HG03354 (cell line): ENCODE measurements around the gene TENM4.
A peak's percentile ranks its signal among the peaks of the same experiment; 100 is the strongest.

ENCODE experiments used
- ATAC-seq: cut with Tn5 transposase; IDR thresholded peaks from one replicate; pipeline ENCODE4 v1.9.1; 2021; ENCODE audit warnings: mild to moderate bottlenecking; ENCODE audit not compliant: unreplicated experiment, poor library complexity, severe bottlenecking

TENM4 gene

GRCh38 chr11:78735711-78736110, 705.1 kb downstream of the TENM4 start:
- no peak for ATAC-seq

DNA sequence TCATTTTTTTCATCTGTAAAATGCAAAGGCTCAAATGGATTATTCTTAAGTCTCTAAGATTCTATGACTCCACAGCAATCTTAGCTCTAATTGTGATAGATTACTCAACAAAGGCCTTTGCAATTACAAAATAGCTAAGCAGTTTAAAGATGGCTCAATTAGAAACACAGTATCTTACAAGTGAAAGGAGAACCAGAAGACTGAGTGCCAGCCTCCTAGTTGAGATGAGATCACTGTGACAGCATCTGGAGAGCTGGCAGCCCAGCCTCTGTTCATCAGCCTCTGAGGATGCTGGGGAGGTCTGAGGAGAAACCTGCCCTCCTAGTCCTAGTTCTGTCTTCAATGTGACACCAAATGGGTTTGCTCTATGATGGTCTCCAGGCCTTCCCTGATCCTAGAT, 707.8 kb downstream of the TENM4 start:
- no peak for ATAC-seq

GRCh38 chr11:78732246-78732645, 708.6 kb downstream of the TENM4 start:
- ATAC-seq, result no peak

DNA sequence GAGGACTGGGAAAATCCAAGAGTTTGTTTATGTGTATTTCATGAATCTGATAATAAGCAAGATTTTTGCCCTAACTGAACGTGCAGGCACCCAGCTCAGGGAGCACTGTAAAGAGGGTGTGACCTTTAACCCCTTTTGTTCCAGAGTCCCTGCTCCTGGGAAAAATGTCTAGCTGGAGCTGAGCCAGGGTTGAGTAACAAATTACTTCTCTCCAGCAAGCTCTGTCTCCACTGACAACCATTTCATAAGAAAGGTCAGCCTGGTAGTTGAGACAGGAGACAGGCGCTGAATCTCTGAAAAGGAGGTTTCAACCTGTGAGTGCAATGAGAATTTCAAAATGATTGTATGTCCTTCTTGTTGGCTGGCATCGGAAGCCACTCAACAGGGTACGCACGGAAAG, 709.8 kb downstream of the TENM4 start:
- ATAC-seq, result no peak

DNA sequence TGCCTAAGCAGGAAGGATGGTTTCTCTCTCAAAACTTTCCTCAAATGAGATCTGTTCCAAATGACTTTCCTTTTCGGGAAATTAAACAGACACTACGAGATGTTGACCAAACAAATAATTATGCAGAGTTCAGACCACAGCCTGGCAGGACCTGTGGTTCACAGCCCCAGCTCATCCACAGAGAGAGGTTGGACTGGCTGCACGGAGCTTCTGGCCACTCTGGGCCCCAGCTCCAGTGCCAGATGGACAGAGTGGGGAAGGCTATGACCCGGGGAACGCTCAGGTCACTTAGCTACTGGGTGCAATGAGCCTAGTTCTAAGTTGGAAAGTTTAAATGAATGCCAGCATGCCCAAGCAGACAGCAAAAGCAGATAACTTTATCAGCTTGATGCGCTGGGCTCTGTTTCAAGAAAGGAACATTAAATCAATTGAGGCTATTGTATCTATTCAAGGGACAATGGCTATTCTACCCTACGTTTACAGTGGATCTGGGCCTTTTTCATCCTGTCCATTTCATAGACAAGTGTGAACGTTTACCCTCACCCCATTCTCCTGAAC, 710.5 kb downstream of the TENM4 start:
- no peak for ATAC-seq

DNA sequence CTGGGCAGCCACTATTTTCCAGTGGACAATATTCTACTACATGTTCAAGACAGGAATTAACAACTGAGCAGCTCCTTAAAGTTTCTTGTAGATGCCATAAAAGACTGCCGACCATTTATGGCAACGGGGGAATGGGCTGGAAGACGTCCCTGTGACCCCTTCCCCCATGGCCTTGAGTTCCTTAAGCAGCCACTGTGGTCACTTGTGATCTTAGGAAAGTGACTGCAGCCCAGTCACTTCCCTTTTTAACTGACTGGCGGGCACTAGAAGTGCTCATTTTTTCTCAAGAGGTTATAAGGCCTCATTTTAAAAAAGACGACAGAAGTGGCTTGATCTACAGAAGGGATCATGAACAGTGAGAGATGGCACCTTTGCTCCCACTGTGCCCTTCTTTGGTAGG, 713.0 kb downstream of the TENM4 start:
- no peak for ATAC-seq

DNA sequence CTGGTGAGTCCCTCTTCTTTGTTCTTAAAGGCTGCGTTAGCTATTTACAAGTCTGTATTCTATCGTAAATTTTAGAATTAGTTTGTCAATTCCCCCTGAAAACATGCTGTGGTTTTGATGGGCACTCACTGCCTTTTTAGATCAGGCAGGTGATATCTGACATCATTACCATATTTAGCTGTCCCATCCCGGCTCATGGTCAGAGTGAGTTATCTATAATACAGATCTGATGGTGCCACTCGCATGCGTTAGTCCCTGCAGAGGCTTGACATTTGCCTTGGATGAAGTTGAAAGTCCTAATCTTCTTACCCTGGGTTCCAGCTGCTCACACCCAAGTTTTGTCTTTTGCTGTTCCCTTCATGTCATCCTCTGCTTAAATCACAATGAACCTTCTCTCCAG, 715.6 kb downstream of the TENM4 start:
- no peak for ATAC-seq

DNA sequence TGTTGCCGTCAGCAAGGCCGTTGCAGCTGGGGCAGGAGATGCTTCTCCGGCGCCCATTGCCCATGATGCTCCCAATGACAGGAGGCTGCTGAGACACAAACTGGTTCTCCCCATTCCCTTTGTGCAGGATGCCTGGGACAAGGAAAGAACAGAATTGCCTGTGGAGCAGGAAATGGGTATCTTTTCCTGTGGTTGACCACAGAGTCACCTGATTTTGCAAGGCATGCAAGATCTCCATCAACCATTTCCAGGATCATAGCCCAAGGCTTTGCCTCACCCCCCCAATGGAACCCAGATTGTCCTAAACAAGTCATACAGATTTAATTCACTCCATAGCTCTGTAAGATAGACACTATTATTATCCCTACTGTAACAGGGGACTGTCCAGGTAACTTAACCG, 718.0 kb downstream of the TENM4 start:
- ATAC-seq, result no peak

- no peak for ATAC-seq
Measured at GRCh38 chr11:78720281-78720989, 720.4 kb downstream of the TENM4 start.

GRCh38 chr11:78717041-78717440, 723.8 kb downstream of the TENM4 start:
- no peak for ATAC-seq

GRCh38 chr11:78715639-78716311, 725.1 kb downstream of the TENM4 start:
- peak; percentile 77 for ATAC-seq

- no peak for ATAC-seq
Measured at GRCh38 chr11:78714539-78714938, 726.3 kb downstream of the TENM4 start.

- ATAC-seq, result no peak
Measured at GRCh38 chr11:78711735-78712134, 729.1 kb downstream of the TENM4 start.

DNA sequence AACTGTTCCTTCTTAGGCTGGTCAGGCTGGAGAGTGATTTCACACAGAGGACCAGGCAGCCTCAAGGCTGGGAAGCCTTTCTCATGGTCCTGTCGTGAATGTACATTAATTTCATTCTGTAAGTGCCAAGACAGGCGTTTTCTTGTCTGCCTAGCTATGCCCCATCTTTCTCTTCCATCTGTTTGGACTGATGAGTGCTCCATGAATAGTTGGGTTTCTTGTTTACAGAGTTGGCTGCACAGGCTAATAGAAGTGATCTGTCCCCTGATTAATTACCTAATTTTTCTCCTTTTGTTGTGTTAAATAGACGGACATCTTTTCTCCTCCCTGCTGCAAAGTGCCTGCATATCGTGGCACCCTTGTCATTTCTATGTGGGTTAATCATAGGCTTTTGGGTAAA, 730.4 kb downstream of the TENM4 start:
- ATAC-seq, result no peak

DNA sequence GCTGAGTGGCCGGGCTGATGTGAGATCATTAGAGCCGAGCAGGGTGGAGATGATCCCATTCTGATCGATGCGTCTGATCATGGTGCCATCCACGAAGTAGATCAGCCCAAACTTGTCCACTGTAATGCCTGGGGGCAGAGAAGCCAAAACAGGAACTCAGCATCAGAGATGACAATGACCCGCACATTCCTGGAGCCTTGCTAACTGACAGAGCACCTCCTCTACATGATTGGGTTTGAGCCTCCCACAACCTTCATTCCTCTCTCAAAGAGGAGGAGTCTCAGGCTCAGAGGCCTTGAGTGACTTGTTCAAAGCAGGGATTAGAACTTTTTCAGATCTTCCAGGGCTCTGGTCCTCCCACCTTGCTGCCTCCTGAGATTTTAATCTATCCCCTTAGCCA, 732.4 kb downstream of the TENM4 start:
- ATAC-seq, result no peak

- no peak for ATAC-seq
Measured at GRCh38 chr11:78706551-78706950, 734.3 kb downstream of the TENM4 start.

GRCh38 chr11:78704811-78705210, 736.0 kb downstream of the TENM4 start:
- ATAC-seq, result no peak

DNA sequence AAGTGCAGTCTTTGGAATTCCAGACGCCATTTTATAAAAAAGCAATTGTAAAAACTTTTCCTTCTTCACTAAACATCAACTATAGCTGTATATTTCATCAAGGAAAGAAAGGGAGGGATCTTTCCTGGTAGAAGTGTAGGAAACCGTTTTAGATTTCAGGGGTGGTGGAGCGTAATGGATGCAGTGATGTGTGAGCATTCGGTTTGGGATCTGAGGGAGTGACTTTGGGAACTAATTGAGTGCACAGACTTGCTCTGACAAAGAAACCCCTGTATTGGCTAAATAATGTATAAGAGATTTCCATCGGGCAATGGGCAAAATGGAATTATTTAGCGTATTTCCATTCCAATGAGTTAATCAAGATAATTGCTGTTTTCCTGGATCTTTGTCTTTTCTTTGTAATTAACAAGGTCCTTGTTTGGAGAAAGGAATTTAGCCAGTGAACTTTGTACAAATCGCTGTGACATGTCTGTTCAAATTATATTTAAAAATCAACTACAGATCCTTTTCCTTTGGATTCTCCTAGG, 741.2 kb downstream of the TENM4 start:
- ATAC-seq, result no peak

DNA sequence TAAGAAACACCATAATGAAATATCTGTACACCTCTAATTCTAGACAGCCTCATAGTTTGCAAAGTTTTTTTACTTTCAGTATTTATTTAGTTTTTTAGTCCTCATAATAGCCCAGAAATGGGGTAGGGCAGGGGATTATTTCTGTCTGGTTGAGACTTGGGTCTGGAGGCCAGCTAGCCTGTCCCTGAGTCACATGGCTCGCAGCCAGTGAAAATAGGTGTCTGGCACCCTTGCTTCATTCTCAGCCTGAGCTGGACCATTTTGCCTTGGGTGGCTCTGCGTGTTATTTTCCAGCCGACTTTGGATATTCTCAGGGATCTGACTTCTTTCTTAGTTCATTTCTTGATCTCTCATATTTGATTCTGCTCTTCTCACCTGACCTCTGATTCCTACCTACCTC, 742.2 kb downstream of the TENM4 start:
- no peak for ATAC-seq

DNA sequence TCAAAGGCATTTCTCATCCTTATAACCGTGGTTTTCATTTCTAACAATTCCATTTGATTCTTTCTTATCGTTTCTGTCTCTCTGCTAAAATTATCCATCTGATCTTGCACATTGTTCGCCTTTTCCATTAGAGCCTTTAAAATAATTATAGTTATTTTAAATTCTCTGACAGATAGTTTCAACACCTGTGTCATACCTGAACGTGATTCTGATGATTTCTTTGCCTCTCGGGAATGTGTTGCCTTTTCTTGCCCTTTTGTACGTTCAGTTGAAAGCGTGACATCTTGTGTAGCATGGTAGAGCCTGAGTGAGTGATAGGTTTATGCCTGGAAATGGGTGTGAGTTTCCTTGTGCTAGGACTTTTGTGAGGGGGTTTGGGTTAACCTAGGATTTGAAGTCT, 744.7 kb downstream of the TENM4 start:
- no peak for ATAC-seq

- ATAC-seq, result no peak
Measured at GRCh38 chr11:78694152-78694551, 746.7 kb downstream of the TENM4 start.
